ENCODE data around the gene PGA3.
"Not testable (repeated sequence)": the region's sequence is repeated elsewhere in the genome, so short reads cannot be mapped to it uniquely, and the experiment has no call there.

PGA3 gene

GRCh38 chr11:61194169-61194671 is 9.1 kb upstream of the PGA3 start:
- in situ Hi-C loops (cut with HindIII; ENCODE audit: low sequenced_read_pairs): no loop called here
- no peak for DNase-seq (ENCODE audit: low read depth)
- no peak overlapping the region for H3K4me3 ChIP-seq (ENCODE audit: low read depth, low read length)
- TF ChIP-seq CTCF (IDR thresholded peaks at IDR 0.05; ENCODE audit: low read depth, low read length, missing control alignments): no peak

- no peak for TF ChIP-seq CTCF (IDR thresholded peaks at IDR 0.05; ENCODE audit: low read depth, low read length, missing control alignments)
These were observed 8.2 kb upstream of the PGA3 start for GRCh38 chr11:61194981-61195695.

GRCh38 chr11:61195719-61196118 is 7.6 kb upstream of the PGA3 start:
- no peak for TF ChIP-seq CTCF (IDR thresholded peaks at IDR 0.05; ENCODE audit: low read depth, low read length, missing control alignments)
- no peak overlapping the region for H3K4me3 ChIP-seq (ENCODE audit: low read depth, low read length)
- no peak for DNase-seq (ENCODE audit: low read depth)
- in situ Hi-C loops (cut with HindIII; ENCODE audit: low sequenced_read_pairs): no loop called here

More at GRCh38 chr11:61194981-61195695, 8.2 kb upstream of the PGA3 start:
- in situ Hi-C loops (cut with HindIII; ENCODE audit: low sequenced_read_pairs): no loop called here
- H3K4me3 ChIP-seq (ENCODE audit: low read depth, low read length): no peak overlapping the region
- no peak for DNase-seq (ENCODE audit: low read depth)

DNA sequence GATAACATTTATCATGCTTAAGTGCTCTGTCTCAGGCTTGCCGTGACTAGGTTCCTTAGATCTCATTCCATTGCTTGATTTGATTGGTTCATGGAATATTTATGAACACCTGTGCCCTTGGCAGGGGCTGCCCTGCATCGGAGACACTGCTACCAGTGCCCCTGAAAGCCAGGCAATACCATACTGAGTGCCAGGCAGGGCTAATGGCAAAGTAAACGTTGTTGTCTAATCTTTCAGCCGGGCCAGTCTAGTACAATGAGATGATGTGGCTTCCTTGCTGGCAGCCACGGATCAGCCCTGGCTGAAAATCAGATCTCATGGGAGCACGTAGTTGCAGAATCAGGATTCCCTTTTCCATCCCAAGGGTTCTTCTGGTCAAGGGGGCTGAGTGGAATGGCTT is 5.0 kb upstream of the PGA3 start:
- in situ Hi-C loops (cut with HindIII; ENCODE audit: low sequenced_read_pairs): no loop called here
- H3K4me3 ChIP-seq (ENCODE audit: low read depth, low read length): no peak overlapping the region
- TF ChIP-seq CTCF (IDR thresholded peaks at IDR 0.05; ENCODE audit: low read depth, low read length, missing control alignments): no peak
- no peak for DNase-seq (ENCODE audit: low read depth)

DNA sequence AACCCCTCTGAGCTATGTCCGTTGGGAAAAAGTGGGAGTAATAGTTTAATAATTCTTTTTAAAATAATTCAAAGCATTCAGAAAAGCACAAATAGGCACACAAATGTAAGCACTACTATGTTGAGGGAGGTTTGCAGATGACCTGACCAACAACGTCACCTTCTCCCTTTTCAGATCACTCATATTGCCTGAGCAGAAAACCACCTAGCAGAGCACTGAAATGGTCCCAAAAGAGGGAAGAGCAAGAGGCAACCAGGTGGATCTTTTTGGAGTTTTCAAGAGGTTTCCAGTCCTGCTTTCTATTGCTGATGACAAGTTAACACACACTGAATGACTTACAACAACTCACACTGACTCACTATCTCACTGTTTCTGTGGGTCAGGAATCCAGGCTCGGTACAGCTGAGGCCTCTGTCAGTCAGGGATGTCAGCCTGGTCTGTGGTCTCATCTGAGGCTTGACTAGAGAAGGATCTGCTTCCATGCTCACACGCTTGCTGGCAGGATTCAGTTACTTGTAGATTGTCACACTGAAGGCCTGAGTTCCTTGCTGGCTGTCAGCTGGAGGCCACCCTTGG is 4.3 kb upstream of the PGA3 start:
- no peak overlapping the region for H3K4me3 ChIP-seq (ENCODE audit: low read depth, low read length)
- in situ Hi-C loops (cut with HindIII; ENCODE audit: low sequenced_read_pairs): no loop called here
- no peak for TF ChIP-seq CTCF (IDR thresholded peaks at IDR 0.05; ENCODE audit: low read depth, low read length, missing control alignments)
- DNase-seq (ENCODE audit: low read depth): no peak

DNA sequence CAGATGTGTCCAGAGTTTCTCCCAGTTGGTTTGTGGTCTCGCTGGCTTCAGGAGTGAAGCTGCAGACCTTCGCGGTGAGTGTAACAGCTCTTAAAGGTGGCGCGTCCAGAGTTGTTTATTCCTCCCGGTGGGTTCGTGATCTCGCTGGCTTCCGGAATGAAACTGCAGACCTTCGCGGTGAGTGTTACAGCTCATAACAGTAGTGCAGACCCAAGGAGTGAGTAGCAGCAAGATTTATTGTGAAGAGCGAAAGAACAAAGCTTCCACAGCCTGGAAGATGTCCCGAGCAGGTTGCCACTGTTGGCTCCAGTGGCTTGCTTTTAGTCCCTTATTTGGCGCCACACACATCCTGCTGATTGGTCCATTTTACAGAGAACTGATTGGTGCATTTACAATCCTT is 1.8 kb upstream of the PGA3 start:
- H3K4me3 ChIP-seq (ENCODE audit: low read depth, low read length): no peak overlapping the region
- no peak for DNase-seq (ENCODE audit: low read depth)
- TF ChIP-seq CTCF (IDR thresholded peaks at IDR 0.05; ENCODE audit: low read depth, low read length, missing control alignments): no peak
- in situ Hi-C loops (cut with HindIII; ENCODE audit: low sequenced_read_pairs): no loop called here

GRCh38 chr11:61203873-61204272 is 558 bp downstream of the PGA3 start:
- DNase-seq (ENCODE audit: low read depth); H3K4me3 ChIP-seq (ENCODE audit: low read depth, low read length); in situ Hi-C loops (cut with HindIII; ENCODE audit: low sequenced_read_pairs): not testable (repeated sequence)

GRCh38 chr11:61204502-61205059 is 1.3 kb downstream of the PGA3 start:
- DNase-seq (ENCODE audit: low read depth); H3K4me3 ChIP-seq (ENCODE audit: low read depth, low read length); in situ Hi-C loops (cut with HindIII; ENCODE audit: low sequenced_read_pairs): not testable (repeated sequence)

- DNase-seq (ENCODE audit: low read depth); in situ Hi-C loops (cut with HindIII; ENCODE audit: low sequenced_read_pairs); H3K4me3 ChIP-seq (ENCODE audit: low read depth, low read length): not testable (repeated sequence)
These were observed 4.5 kb downstream of the PGA3 start for GRCh38 chr11:61207636-61208310.

DNA sequence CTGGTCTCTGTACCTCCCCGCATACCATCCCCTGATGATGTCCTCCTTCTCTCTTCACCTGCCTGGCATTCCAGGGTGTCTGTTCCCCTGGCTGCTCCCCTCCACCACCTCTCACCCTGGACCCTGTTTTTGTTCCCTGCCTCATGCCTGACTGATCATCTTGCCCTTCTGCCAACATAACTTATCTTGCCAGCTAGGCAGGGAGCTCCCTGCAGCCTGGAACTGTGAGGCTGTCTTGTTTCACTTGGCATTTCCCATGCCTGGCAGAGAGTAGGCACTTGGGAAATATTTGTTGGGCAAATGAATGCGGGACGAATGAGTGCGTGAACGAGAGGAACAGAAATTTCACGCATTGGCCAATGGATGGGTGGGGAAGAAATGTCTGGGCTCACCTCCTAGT is 7.3 kb downstream of the PGA3 start:
- H3K4me3 ChIP-seq (ENCODE audit: low read depth, low read length); DNase-seq (ENCODE audit: low read depth); in situ Hi-C loops (cut with HindIII; ENCODE audit: low sequenced_read_pairs): not testable (repeated sequence)

Data from astrocyte of the cerebellum (primary cell).